DOHH2 (cell line): Measurements from ENCODE around the gene TTC33.

Experiments
- EZH2phosphoT487 ChIP-seq: fragments of 200-600 bp; sonication (generic); IDR thresholded peaks from 2 replicates; pipeline ENCODE4 v1.6.1; 2017; ENCODE audit warnings: borderline replicate concordance, mild to moderate bottlenecking, antibody characterized with exemption, low read length, moderate library complexity, mixed read lengths
- TF ChIP-seq, protein P1 (sequence below): fragments of 200-600 bp; sonication (generic); IDR thresholded peaks from one replicate; pipeline ENCODE4 v1.5.1; 2014; ENCODE audit warnings: antibody characterized with exemption, mild to moderate bottlenecking, low read depth, low read length; ENCODE audit not compliant: poor library complexity, severe bottlenecking

DNA sequence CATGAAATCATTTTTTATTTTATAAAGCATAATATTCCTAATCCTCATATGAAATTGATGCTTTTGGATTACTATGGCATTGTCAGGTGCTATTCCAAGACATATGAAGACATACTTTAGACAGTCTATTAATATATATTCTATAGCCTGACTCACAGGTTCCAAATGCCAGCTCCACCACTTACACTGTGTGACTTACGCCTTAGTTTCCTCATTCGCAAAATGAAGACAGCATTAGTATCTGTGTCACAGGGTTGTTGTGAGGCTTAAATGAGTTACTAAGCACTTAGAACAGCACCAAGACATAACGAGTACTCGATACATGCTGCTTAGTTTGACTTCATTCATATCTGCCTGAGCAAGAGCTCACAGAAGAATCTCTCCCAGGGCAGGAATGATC lies 208.2 kb downstream of the TTC33 start:
- TF ChIP-seq, protein P1, sequence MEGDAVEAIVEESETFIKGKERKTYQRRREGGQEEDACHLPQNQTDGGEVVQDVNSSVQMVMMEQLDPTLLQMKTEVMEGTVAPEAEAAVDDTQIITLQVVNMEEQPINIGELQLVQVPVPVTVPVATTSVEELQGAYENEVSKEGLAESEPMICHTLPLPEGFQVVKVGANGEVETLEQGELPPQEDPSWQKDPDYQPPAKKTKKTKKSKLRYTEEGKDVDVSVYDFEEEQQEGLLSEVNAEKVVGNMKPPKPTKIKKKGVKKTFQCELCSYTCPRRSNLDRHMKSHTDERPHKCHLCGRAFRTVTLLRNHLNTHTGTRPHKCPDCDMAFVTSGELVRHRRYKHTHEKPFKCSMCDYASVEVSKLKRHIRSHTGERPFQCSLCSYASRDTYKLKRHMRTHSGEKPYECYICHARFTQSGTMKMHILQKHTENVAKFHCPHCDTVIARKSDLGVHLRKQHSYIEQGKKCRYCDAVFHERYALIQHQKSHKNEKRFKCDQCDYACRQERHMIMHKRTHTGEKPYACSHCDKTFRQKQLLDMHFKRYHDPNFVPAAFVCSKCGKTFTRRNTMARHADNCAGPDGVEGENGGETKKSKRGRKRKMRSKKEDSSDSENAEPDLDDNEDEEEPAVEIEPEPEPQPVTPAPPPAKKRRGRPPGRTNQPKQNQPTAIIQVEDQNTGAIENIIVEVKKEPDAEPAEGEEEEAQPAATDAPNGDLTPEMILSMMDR, result no peak
- no peak for TF ChIP-seq EZH2phosphoT487
